Keratinocyte (primary cell): ENCODE data around the gene MPZL2.

ENCODE experiments used
- EZH2 ChIP-seq: IDR thresholded peaks from one replicate; pipeline ENCODE4 v1.6.1; 2012; ENCODE audit warnings: inconsistent platforms, mild to moderate bottlenecking, low read length, moderate library complexity
- TF ChIP-seq, protein P1 (sequence below), 3 experiments: IDR thresholded peaks in 1 of 3; conservative IDR thresholded peaks in 1 of 3; optimal IDR thresholded peaks in 1 of 3; 2 replicates in 2 of 3; 3 replicates in 1 of 3; pipeline versions ENCODE3 to v1.5.1; 2011; ENCODE audit warnings: low read length in 3 of 3, mild to moderate bottlenecking in 3 of 3, moderate library complexity in 2 of 3, control low read depth in 1 of 3, inconsistent platforms in 1 of 3; ENCODE audit not compliant: insufficient read depth in 2 of 3; ENCODE audit errors: extremely low read depth in 1 of 3

DNA sequence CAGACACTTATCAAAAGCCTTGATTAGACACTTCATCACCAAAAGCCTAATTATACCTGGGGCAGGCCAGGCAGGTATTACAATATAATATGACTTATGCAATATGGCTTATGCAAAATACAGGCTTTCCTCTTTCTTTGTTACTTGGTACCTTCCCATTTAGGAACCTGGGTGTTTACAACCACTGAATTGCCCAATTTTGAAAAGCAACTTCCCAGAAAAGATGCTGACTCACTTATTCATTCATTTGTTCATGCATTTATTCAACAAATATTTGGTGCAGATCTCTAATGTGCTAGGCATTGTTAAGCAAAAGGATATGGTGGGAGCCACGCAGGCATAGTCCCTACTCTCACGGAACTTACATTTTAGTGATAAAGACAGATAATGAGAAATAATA, 25.7 kb downstream of the MPZL2 start:
- TF ChIP-seq, protein P1, sequence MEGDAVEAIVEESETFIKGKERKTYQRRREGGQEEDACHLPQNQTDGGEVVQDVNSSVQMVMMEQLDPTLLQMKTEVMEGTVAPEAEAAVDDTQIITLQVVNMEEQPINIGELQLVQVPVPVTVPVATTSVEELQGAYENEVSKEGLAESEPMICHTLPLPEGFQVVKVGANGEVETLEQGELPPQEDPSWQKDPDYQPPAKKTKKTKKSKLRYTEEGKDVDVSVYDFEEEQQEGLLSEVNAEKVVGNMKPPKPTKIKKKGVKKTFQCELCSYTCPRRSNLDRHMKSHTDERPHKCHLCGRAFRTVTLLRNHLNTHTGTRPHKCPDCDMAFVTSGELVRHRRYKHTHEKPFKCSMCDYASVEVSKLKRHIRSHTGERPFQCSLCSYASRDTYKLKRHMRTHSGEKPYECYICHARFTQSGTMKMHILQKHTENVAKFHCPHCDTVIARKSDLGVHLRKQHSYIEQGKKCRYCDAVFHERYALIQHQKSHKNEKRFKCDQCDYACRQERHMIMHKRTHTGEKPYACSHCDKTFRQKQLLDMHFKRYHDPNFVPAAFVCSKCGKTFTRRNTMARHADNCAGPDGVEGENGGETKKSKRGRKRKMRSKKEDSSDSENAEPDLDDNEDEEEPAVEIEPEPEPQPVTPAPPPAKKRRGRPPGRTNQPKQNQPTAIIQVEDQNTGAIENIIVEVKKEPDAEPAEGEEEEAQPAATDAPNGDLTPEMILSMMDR (optimal IDR thresholded peaks at IDR 0.05 in 1 of 3, IDR thresholded peaks at IDR 0.05 in 1 of 3, conservative IDR thresholded peaks at IDR 0.05 in 1 of 3; ENCODE audit: extremely low read depth in 1 of 3, insufficient read depth in 2 of 3, low read length in 3 of 3), result no peak
- TF ChIP-seq EZH2, result no peak
